DND-41 (cell line): ENCODE measurements around the gene NPIPB6.

Source experiments
- ATAC-seq: fragments of 200-7000 bp; cut with Tn5 transposase; 3 replicates; pipeline ENCODE4 v1.9.1; 2021; ENCODE audit warnings: low read depth; ENCODE audit not compliant: insufficient read depth
- DNase-seq: peaks from one replicate; pipeline ENCODE4 v3.0.0-alpha.2; 2020
- H2AFZ ChIP-seq: 2 replicates; pipeline ENCODE4 v1.6.0; 2012; ENCODE audit warnings: low read depth, low read length
- H3K27ac ChIP-seq: 2 replicates; pipeline ENCODE4 v1.5.1; 2012; ENCODE audit warnings: low read length, inconsistent platforms
- H3K27me3 ChIP-seq: fragments of 200-600 bp; sonication (generic); 2 replicates; pipeline ENCODE4 v1.6.0; 2012; ENCODE audit warnings: low read length, mild to moderate bottlenecking, inconsistent platforms; ENCODE audit not compliant: insufficient read depth, poor library complexity
- H3K36me3 ChIP-seq: 2 replicates; pipeline ENCODE4 v1.5.1; 2012; ENCODE audit warnings: low read length, inconsistent platforms; ENCODE audit not compliant: insufficient read depth
- H3K4me1 ChIP-seq: 2 replicates; pipeline ENCODE4 v1.5.1; 2012; ENCODE audit warnings: mild to moderate bottlenecking, low read length; ENCODE audit not compliant: insufficient read depth
- H3K4me2 ChIP-seq: 2 replicates; pipeline ENCODE4 v1.6.0; 2012; ENCODE audit warnings: mild to moderate bottlenecking, moderate library complexity, low read length, inconsistent platforms; ENCODE audit not compliant: insufficient read depth
- H3K4me3 ChIP-seq, 2 experiments: fragments of 200-600 bp in 1 of 2; shearing (Covaris generic) in 1 of 2; 2 replicates each; pipeline ENCODE4 v1.5.1; 2012 to 2016; ENCODE audit warnings: inconsistent platforms in 2 of 2, low read length in 2 of 2, mild to moderate bottlenecking in 2 of 2, low read depth in 1 of 2, moderate library complexity in 1 of 2
- H3K79me2 ChIP-seq: 2 replicates; pipeline ENCODE4 v1.6.0; 2012; ENCODE audit warnings: low read length, inconsistent platforms; ENCODE audit not compliant: insufficient read depth
- H3K9ac ChIP-seq: 2 replicates; pipeline ENCODE4 v1.6.0; 2012; ENCODE audit warnings: low read depth, mild to moderate bottlenecking, inconsistent platforms, low read length, moderate library complexity
- H3K9me3 ChIP-seq: 2 replicates; pipeline ENCODE4 v1.5.1; 2012; ENCODE audit warnings: low read length, moderate library complexity, mild to moderate bottlenecking, inconsistent platforms; ENCODE audit not compliant: insufficient read depth, severe bottlenecking
- H4K20me1 ChIP-seq: 2 replicates; pipeline ENCODE4 v1.6.0; 2012; ENCODE audit warnings: low read length; ENCODE audit not compliant: insufficient read depth
- EZH2 ChIP-seq: IDR thresholded peaks from 3 replicates; pipeline ENCODE4 v1.6.1; 2012; ENCODE audit warnings: borderline replicate concordance, low read depth, mild to moderate bottlenecking, moderate library complexity, low read length, inconsistent platforms; ENCODE audit not compliant: severe bottlenecking
- TF ChIP-seq, protein P1 (sequence below): IDR thresholded peaks from 2 replicates; pipeline ENCODE4 v1.5.1; 2012; ENCODE audit warnings: borderline replicate concordance, low read length, moderate library complexity, mild to moderate bottlenecking; ENCODE audit not compliant: poor library complexity, severe bottlenecking; ENCODE audit errors: extremely low read depth

Gene NPIPB6

DNA sequence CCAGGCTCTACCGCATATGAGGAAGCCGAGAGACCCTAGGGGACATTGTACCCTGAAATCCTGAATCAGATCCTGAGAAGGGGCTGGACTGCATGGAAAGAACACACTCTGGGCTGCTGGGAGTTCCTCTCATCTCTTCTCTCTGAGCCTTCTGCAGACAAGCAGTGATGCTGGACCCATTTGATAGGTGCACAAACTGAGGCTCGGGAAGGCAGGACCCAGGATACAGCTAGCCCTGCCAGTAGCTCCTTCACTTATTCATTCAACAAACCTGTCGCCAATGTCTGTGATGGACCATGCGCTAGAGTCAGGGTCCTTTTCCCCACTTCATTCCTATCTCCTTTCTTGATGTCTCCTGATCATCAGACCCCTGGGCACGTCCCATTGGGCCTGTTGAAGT, 69.1 kb downstream of the NPIPB6 start:
- peaks cover 23% of the 10 kb centered on the region for H3K79me2 ChIP-seq
- DNase-seq (no peak), ATAC-seq (no peak)
- H3K4me1 ChIP-seq, result peaks cover 69% of the 10 kb centered on the region
- peaks cover 4% of the 10 kb centered on the region; the same call in 1 of the 2 replicates for H3K36me3 ChIP-seq
- H3K4me3 ChIP-seq, result peak overlapping the region in 1 of 2 experiments; percentile 77; a peak in 1 of 4 replicates
- TF ChIP-seq, protein P1, sequence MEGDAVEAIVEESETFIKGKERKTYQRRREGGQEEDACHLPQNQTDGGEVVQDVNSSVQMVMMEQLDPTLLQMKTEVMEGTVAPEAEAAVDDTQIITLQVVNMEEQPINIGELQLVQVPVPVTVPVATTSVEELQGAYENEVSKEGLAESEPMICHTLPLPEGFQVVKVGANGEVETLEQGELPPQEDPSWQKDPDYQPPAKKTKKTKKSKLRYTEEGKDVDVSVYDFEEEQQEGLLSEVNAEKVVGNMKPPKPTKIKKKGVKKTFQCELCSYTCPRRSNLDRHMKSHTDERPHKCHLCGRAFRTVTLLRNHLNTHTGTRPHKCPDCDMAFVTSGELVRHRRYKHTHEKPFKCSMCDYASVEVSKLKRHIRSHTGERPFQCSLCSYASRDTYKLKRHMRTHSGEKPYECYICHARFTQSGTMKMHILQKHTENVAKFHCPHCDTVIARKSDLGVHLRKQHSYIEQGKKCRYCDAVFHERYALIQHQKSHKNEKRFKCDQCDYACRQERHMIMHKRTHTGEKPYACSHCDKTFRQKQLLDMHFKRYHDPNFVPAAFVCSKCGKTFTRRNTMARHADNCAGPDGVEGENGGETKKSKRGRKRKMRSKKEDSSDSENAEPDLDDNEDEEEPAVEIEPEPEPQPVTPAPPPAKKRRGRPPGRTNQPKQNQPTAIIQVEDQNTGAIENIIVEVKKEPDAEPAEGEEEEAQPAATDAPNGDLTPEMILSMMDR, result no peak
- no peak for TF ChIP-seq EZH2
- no peak overlapping the region for H2AFZ ChIP-seq
- H3K9ac ChIP-seq, result peak overlapping the region; percentile 89; the same call in 1 of the 2 replicates
- H3K27ac ChIP-seq, result no peak overlapping the region
- peak overlapping the region; percentile 93 for H3K4me2 ChIP-seq
- no peaks in the 10 kb centered on the region for H3K9me3 ChIP-seq
- H3K27me3 ChIP-seq, result no peaks in the 10 kb centered on the region
- H4K20me1 ChIP-seq, result peaks cover 30% of the 10 kb centered on the region

DNA sequence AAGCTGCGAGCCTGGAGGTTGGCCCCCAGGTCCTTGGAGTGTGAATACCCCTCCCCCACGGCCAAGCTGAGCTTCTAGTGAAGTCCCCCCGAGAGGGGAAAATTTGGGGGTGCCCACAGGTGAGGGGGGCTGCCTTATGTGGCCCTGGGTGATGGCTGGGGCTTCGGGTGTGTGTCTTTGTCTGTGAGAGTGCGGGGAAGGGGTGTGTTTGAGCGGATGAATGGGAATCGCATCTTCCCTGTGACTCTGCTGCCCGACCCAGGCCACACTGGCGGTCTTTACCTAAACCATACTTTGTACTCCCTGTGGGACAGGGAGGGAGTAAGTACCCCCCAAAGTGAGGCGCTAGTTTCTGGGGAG, 69.7 kb downstream of the NPIPB6 start:
- H3K27me3 ChIP-seq, result no peaks in the 10 kb centered on the region
- H3K4me2 ChIP-seq, result peak overlapping the region; percentile 93
- TF ChIP-seq, protein P1, result no peak
- no peak for TF ChIP-seq EZH2
- peak overlapping the region in 1 of 2 experiments; percentile 77; a peak in 3 of 4 replicates for H3K4me3 ChIP-seq
- H3K79me2 ChIP-seq, result peaks cover 23% of the 10 kb centered on the region
- H3K4me1 ChIP-seq, result peaks cover 74% of the 10 kb centered on the region
- H3K9me3 ChIP-seq, result no peaks in the 10 kb centered on the region
- DNase-seq, result no peak
- ATAC-seq, result no peak
- H3K9ac ChIP-seq, result peak overlapping the region; percentile 89; the same call in 1 of the 2 replicates
- peak overlapping the region; percentile 4; the same call in 1 of the 2 replicates for H3K27ac ChIP-seq
- H3K36me3 ChIP-seq, result peaks cover 4% of the 10 kb centered on the region; the same call in 1 of the 2 replicates
- H2AFZ ChIP-seq, result peak overlapping the region; percentile 80; the same call in 1 of the 2 replicates
- peaks cover 23% of the 10 kb centered on the region for H4K20me1 ChIP-seq

DNA sequence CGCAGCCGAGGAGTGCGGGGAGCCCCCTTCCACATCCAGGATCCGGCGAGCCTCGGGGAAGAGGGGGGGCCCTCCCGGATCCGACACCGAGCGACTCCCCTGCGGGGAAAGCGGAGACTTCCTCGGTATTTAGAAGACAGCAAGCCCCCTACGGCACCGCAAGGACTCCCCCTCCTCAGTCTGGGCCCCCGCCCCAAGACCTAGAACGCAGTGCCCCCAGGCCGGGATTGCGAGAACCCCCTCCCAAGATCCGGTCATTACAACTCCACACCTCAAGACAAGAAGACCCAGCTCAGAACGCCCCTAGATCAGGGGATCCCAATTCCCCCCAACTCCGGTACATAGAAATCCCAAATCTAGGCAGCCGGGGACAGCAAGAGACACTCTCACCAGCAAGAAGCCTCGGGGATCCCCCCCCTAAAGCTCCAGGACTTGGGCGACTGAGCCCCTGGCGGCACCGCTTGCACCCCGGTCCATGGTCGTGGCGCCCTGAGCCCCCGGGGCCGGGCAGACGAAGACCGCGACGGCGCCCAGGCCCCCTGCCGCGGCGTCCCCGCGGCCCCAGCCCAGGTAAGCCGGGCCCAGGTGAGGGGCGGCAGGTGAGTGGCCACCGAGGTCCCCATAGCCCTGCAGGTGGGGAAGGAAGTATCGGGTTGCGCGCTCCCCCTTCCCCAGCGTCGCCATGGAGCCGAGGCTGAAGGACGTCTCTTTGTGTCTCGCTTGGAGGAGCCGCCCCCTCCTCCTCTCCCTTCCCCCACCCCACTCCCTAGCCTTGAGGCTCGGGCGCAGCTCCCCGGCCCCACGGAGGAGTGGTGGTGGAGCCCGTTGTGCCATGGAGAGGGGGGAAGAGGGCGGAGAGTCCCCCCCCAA, 70.3 kb downstream of the NPIPB6 start:
- peak overlapping the region; percentile 50; the same call in 1 of the 2 replicates for H3K27ac ChIP-seq
- peaks cover 73% of the 10 kb centered on the region for H3K4me1 ChIP-seq
- peaks cover 4% of the 10 kb centered on the region; the same call in 1 of the 2 replicates for H3K36me3 ChIP-seq
- ATAC-seq (peak; percentile 20; the same call in 2 of the 3 replicates), DNase-seq (peak; percentile 54)
- H3K79me2 ChIP-seq, result peaks cover 23% of the 10 kb centered on the region
- H3K9ac ChIP-seq, result peak overlapping the region; percentile 89
- H4K20me1 ChIP-seq, result peaks cover 18% of the 10 kb centered on the region
- TF ChIP-seq EZH2, result no peak
- TF ChIP-seq, protein P1, result no peak
- no peaks in the 10 kb centered on the region for H3K9me3 ChIP-seq
- H3K4me3 ChIP-seq, result peak overlapping the region; percentile 51 to 77
- peak overlapping the region; percentile 80 for H2AFZ ChIP-seq
- peak overlapping the region; percentile 93 for H3K4me2 ChIP-seq
- no peaks in the 10 kb centered on the region for H3K27me3 ChIP-seq
